Activated CD4-positive, alpha-beta memory T cell treated with anti-CD3 and anti-CD28 coated beads, Interleukin-2, amount 10 ng/mL, durations not matched to agents 7 days and 5 days (primary cell): ENCODE measurements around the gene RIOK1. TPM values are rescaled to one million over a fixed set of nuclear protein-coding genes. Genes with fewer than 3 reads are reported as not detected.

ENCODE experiments used
- CTCF ChIA-PET: fragments of 350-600 bp; sonication (Branson Sonifier 250); formaldehyde crosslinking; loops from one replicate; lab custom pipeline; 2021; ENCODE audit warnings: antibody characterized with exemption, inconsistent platforms; lab: Charles Lee
- POLR2A ChIA-PET: fragments of 350-600 bp; sonication (Branson Sonifier 250); formaldehyde crosslinking; loops from one replicate; lab custom pipeline; 2021; ENCODE audit warnings: antibody characterized with exemption; lab: Charles Lee
- DNase-seq: peaks from one replicate; pipeline ENCODE4 v3.0.0-alpha.2; 2020
- H3K27ac Mint-ChIP-seq: one replicate; pipeline ENCODE4 v1.8.0; 2021; ENCODE audit warnings: mild to moderate bottlenecking, mixed read lengths
- H3K27me3 Mint-ChIP-seq: one replicate; pipeline ENCODE4 v1.8.0; 2021; ENCODE audit warnings: mixed read lengths
- H3K36me3 Mint-ChIP-seq: one replicate; pipeline ENCODE4 v1.8.0; 2021; ENCODE audit warnings: low read depth, mixed read lengths
- H3K4me1 Mint-ChIP-seq: one replicate; pipeline ENCODE4 v1.8.0; 2021; ENCODE audit warnings: mixed read lengths
- H3K4me3 Mint-ChIP-seq: one replicate; pipeline ENCODE4 v1.8.0; 2021; ENCODE audit warnings: mild to moderate bottlenecking, mixed read lengths
- H3K9me3 Mint-ChIP-seq: one replicate; pipeline ENCODE4 v1.8.0; 2021; ENCODE audit warnings: mixed read lengths
- total RNA-seq, 2 experiments: library from RNA; stranded (reverse); gene quantifications; one replicate each; pipeline ENCODE4 v1.2.3, GENCODE V29; 2021

The RIOK1 gene
- total RNA-seq, 2 experiments from 2014 or later = 23.4 to 27.0 TPM

GRCh38 chr6:7414811-7415210, 25.2 kb downstream of the RIOK1 start:
- H3K36me3 Mint-ChIP-seq = peaks cover 52% of the 10 kb centered on the region
- H3K4me3 Mint-ChIP-seq = no peak overlapping the region
- peaks cover 2% of the 10 kb centered on the region for H3K4me1 Mint-ChIP-seq
- H3K27me3 Mint-ChIP-seq = no peaks in the 10 kb centered on the region
- no peak overlapping the region for H3K27ac Mint-ChIP-seq
- ChIA-PET POLR2A (interaction anchor here (1.1 kb wide), 1 partner anchor 103 kb away, joined by 3 read pairs; no protein-coding TSS in a partner anchor), CTCF (no interaction called here)
- DNase-seq = no peak
- no peaks in the 10 kb centered on the region for H3K9me3 Mint-ChIP-seq

- H3K4me3 Mint-ChIP-seq = no peak overlapping the region
- no peaks in the 10 kb centered on the region for H3K27me3 Mint-ChIP-seq
- no peaks in the 10 kb centered on the region for H3K9me3 Mint-ChIP-seq
- peaks cover 2% of the 10 kb centered on the region for H3K4me1 Mint-ChIP-seq
- DNase-seq = no peak
- peaks cover 39% of the 10 kb centered on the region for H3K36me3 Mint-ChIP-seq
- ChIA-PET POLR2A (no interaction called here), CTCF (interaction anchor here (0.5 kb wide), 1 partner anchor 16 kb away, joined by 4 read pairs; no protein-coding TSS in a partner anchor)
- H3K27ac Mint-ChIP-seq = no peak overlapping the region
These were observed 28.1 kb downstream of the RIOK1 start for GRCh38 chr6:7417684-7418083.

GRCh38 chr6:7418238-7418905, 28.8 kb downstream of the RIOK1 start:
- POLR2A ChIA-PET = interaction anchor here (0.6 kb wide), 1 partner anchor 156 kb away, joined by 3 read pairs; no protein-coding TSS in a partner anchor
- Mint-ChIP-seq H3K4me1 (peaks cover 2% of the 10 kb centered on the region), H3K27ac (no peak overlapping the region), H3K36me3 (peaks cover 34% of the 10 kb centered on the region), H3K27me3 (no peaks in the 10 kb centered on the region), H3K9me3 (no peaks in the 10 kb centered on the region), H3K4me3 (no peak overlapping the region)
- no peak for DNase-seq
- CTCF ChIA-PET = no interaction called here

GRCh38 chr6:7419065-7419464, 29.5 kb downstream of the RIOK1 start:
- no peak overlapping the region for H3K4me3 Mint-ChIP-seq

GRCh38 chr6:7421066-7421465, 31.5 kb downstream of the RIOK1 start:
- DNase-seq = no peak
- ChIA-PET CTCF (no interaction called here), POLR2A (no interaction called here)
- no peaks in the 10 kb centered on the region for H3K9me3 Mint-ChIP-seq
- no peaks in the 10 kb centered on the region for H3K27me3 Mint-ChIP-seq
- peaks cover 2% of the 10 kb centered on the region for H3K4me1 Mint-ChIP-seq
- peaks cover 17% of the 10 kb centered on the region for H3K36me3 Mint-ChIP-seq
- H3K27ac Mint-ChIP-seq = no peak overlapping the region
- no peak overlapping the region for H3K4me3 Mint-ChIP-seq

More at GRCh38 chr6:7419065-7419464, 29.5 kb downstream of the RIOK1 start:
- DNase-seq = no peak
- Mint-ChIP-seq H3K9me3 (no peaks in the 10 kb centered on the region), H3K36me3 (peaks cover 31% of the 10 kb centered on the region), H3K4me1 (peaks cover 2% of the 10 kb centered on the region), H3K27me3 (no peaks in the 10 kb centered on the region), H3K27ac (no peak overlapping the region)
- ChIA-PET POLR2A (interaction anchor here (0.6 kb wide), 1 partner anchor 157 kb away, joined by 3 read pairs; no protein-coding TSS in a partner anchor), CTCF (interaction anchor here (1.3 kb wide), 1 partner anchor 143 kb away, joined by 5 read pairs; no protein-coding TSS in a partner anchor)

DNA sequence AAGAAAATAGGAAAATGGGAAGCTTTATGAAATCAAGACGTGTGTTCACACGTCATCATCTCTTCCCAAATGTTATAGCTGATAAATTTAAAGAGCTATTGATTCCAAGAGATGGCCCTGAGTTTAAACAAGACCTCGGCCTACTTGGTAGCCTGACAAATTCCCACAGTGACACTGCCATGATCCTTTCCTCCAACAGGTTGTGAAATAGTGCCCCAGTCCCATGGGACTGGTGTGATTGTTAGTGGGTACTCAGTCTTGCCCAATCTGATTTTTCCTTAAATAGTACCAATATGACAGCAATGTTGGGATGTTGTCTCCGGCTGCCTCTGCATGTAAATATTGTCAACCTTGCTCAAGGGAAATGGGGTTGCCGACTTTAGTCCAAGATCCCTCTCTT, 34.5 kb downstream of the RIOK1 start:
- H3K36me3 Mint-ChIP-seq = peaks cover 3% of the 10 kb centered on the region
- H3K27me3 Mint-ChIP-seq = no peaks in the 10 kb centered on the region
- no peak for DNase-seq
- H3K9me3 Mint-ChIP-seq = no peaks in the 10 kb centered on the region
- no peak overlapping the region for H3K4me3 Mint-ChIP-seq
- ChIA-PET POLR2A (no interaction called here), CTCF (no interaction called here)
- no peaks in the 10 kb centered on the region for H3K4me1 Mint-ChIP-seq
- no peak overlapping the region for H3K27ac Mint-ChIP-seq

DNA sequence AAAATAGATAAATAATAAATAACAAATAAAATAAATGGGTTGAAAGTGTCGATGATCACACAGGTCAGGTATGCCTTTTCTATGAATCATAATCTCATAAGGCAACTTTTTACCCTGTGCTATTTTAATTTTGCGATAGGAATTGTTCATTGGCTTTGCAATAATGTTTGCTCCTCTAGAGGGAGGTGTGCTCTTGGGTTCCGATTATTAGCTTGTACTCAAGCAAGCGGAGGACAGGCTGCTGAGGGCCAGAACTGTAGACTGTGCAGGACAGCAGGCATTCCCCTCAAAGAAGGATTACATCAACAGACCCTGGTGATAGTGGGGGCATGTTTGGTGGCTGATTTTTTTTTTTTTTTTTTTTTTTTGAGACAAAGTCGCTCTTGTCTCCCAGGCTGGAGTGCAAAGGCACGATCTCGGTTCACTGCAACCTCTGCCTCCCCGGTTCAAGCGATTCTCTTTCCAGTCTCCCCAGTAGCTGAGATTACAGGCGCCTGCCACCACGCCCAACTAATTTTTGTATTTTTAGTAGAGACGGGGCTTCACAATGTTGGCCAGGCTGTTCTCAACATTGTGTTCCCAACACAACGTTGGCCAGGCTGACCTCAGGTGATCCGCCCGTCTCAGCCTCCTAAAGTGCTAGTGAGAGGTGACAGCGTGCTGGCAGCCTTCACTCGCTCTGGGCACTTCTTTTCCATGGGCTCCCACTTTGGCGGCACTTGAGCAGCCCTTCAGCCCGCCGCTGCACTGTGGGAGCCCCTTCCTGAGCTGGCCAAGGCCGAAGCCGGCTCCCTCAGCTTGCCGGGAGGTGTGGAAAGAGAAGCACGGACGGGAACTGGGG, 35.6 kb downstream of the RIOK1 start:
- Mint-ChIP-seq H3K36me3 (peaks cover 3% of the 10 kb centered on the region), H3K27me3 (no peaks in the 10 kb centered on the region), H3K9me3 (no peaks in the 10 kb centered on the region), H3K4me1 (no peaks in the 10 kb centered on the region), H3K4me3 (no peak overlapping the region), H3K27ac (no peak overlapping the region)
- no peak for DNase-seq
- ChIA-PET POLR2A (no interaction called here), CTCF (interaction anchor here (0.6 to 1.1 kb wide), 4 partner anchors 24 to 943 kb away, joined by 3 to 6 read pairs (median 3); no protein-coding TSS in a partner anchor)

DNA sequence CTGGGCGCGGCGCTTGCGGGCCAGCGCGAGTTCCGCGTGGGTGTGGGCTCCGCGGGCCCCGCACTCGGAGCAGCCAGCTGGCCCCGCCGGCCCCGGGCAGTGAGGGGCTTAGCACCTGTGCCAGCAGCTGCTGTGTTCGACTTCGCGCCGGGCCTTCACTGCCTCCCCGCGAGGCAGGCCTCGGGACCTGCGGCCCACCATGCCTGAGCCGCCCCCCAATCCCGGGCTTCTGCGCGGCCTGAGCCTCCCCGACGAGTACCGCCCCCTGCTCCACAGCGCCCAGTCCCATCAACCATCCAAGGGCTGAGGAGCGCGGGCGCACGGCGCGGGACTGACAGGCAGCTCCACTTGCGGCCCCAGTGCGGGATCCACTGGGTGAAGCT, 36.2 kb downstream of the RIOK1 start:
- DNase-seq = no peak
- H3K4me3 Mint-ChIP-seq = no peak overlapping the region
- no peaks in the 10 kb centered on the region for H3K36me3 Mint-ChIP-seq
- H3K4me1 Mint-ChIP-seq = no peaks in the 10 kb centered on the region
- no peaks in the 10 kb centered on the region for H3K9me3 Mint-ChIP-seq
- H3K27ac Mint-ChIP-seq = no peak overlapping the region
- CTCF ChIA-PET = interaction anchor here (0.7 to 1.1 kb wide), 3 partner anchors 18 to 143 kb away, joined by 3 to 6 read pairs (median 3); no protein-coding TSS in a partner anchor
- POLR2A ChIA-PET = no interaction called here
- no peaks in the 10 kb centered on the region for H3K27me3 Mint-ChIP-seq

GRCh38 chr6:7426447-7427169, 37.0 kb downstream of the RIOK1 start:
- POLR2A ChIA-PET = no interaction called here
- CTCF ChIA-PET = interaction anchor here (1.1 kb wide), 1 partner anchor 17 kb away, joined by 3 read pairs; no protein-coding TSS in a partner anchor
- DNase-seq = no peak
- H3K4me3 Mint-ChIP-seq = no peak overlapping the region
- no peaks in the 10 kb centered on the region for H3K9me3 Mint-ChIP-seq
- H3K36me3 Mint-ChIP-seq = no peaks in the 10 kb centered on the region
- no peaks in the 10 kb centered on the region for H3K4me1 Mint-ChIP-seq
- no peak overlapping the region for H3K27ac Mint-ChIP-seq
- no peaks in the 10 kb centered on the region for H3K27me3 Mint-ChIP-seq

DNA sequence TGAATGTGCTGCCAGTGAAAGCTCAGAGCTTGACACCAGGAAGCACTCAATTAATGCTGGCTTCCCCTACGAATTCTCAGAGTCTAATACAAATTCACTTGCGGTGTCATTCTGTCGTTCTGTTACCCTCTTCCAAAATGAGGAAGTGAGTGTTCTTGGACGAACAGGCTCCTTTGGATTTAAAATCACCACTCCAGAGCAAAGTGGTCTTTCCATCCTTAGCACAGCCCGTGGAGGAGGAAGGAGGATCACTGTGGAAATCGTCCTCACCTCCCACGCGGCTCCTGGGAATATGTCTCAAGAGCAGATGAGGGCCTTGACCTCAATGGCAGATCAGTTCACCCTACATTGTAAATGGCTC, 41.7 kb downstream of the RIOK1 start:
- POLR2A ChIA-PET = no interaction called here

DNA sequence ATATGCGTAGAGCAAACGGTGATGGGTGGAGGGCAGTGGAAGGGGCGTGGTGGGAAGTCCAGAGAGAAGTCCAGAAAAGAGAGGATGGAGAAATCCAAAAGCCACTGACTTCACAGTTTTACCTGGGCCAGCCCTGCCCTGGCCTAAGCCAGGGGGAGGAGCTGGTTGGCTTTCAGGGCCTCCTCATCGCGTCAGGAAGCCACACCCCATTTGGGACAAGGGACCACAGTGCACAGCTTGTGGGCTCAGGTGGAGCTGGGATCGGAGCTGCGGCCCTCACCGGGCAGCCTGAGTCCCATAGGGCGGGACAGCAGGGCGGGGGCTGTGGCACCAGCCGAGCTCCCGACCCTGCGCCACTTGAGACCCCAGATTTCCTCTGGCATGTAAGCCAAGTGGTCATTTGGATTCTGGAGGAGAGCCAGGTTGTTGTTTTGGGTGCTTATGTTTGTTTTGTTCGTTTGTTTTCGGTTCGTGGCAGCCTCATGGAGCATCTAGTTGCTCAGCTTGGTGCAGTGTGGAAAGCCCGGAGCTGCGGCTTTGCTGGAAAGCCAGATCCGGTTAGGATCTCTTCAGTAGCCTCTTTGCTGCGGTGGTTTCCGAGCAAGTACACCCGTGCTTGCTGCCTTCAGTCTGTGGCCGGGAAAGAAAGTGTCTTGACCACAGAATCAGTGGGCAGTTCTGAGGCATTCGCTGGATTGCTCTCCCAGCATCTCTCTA, 42.2 kb downstream of the RIOK1 start:
- H3K4me3 Mint-ChIP-seq = no peak overlapping the region
- ChIA-PET CTCF (no interaction called here), POLR2A (no interaction called here)
- H3K9me3 Mint-ChIP-seq = peaks cover 2% of the 10 kb centered on the region
- H3K4me1 Mint-ChIP-seq = no peaks in the 10 kb centered on the region
- H3K27me3 Mint-ChIP-seq = no peaks in the 10 kb centered on the region
- DNase-seq = no peak
- H3K36me3 Mint-ChIP-seq = no peaks in the 10 kb centered on the region
- no peak overlapping the region for H3K27ac Mint-ChIP-seq

More for the DNA sequence above, 41.7 kb downstream of the RIOK1 start:
- no peak for DNase-seq
- Mint-ChIP-seq H3K27me3 (no peaks in the 10 kb centered on the region), H3K4me3 (no peak overlapping the region), H3K4me1 (no peaks in the 10 kb centered on the region), H3K36me3 (no peaks in the 10 kb centered on the region), H3K27ac (no peak overlapping the region), H3K9me3 (peaks cover 2% of the 10 kb centered on the region)
- CTCF ChIA-PET = no interaction called here

- POLR2A ChIA-PET = no interaction called here
- peaks cover 2% of the 10 kb centered on the region for H3K9me3 Mint-ChIP-seq
- CTCF ChIA-PET = no interaction called here
- H3K36me3 Mint-ChIP-seq = no peaks in the 10 kb centered on the region
- no peak overlapping the region for H3K27ac Mint-ChIP-seq
- peaks cover 2% of the 10 kb centered on the region for H3K4me1 Mint-ChIP-seq
- no peaks in the 10 kb centered on the region for H3K27me3 Mint-ChIP-seq
- no peak for DNase-seq
- no peak overlapping the region for H3K4me3 Mint-ChIP-seq
These were observed 42.9 kb downstream of the RIOK1 start for GRCh38 chr6:7432391-7433120.
